Neural progenitor cell (in vitro differentiated cells): ENCODE results near the gene ISCA2.

Experiments used
- CTCF ChIP-seq: fragments of 200-600 bp; sonication (generic); IDR thresholded peaks from 2 replicates; pipeline ENCODE4 v1.5.1; 2017; ENCODE audit warnings: antibody characterized with exemption, mild to moderate bottlenecking
- EZH2phosphoT487 ChIP-seq: fragments of 200-600 bp; sonication (generic); IDR thresholded peaks from 2 replicates; pipeline ENCODE4 v1.6.1; 2017; ENCODE audit warnings: antibody characterized with exemption

DNA sequence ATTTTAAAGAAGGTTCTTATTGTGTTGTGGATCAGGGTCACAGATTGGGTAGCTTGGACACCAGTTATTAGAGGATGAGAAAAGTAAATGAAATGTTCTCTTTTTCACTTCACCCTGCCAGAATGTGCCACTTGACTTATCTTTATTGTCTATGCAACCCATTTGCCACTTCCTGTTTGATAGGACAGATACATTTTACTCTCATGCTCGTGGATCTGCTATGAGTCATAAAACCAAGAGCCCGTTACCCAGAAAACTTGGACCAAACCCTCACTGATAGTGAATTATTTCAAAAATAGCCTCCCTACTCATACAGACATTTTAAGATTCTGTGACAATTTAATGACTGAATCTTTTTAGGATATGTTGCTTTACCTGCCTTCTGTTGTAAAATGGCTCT is 1.8 kb downstream of the ISCA2 start:
- no peak for TF ChIP-seq EZH2phosphoT487
- no peak for TF ChIP-seq CTCF
